Mesenteric fat pad (tissue), 1 donor: Measurements from ENCODE around the gene WDR81. TPM values are rescaled to one million over a fixed set of nuclear protein-coding genes. Genes with fewer than 3 reads are reported as not detected.

Experiments used
- DNase-seq: peaks from one replicate; pipeline ENCODE4 v3.0.0-alpha.2; 2020; ENCODE audit warnings: low spot score
- total RNA-seq: library from RNA; stranded (reverse); fragmentation: NEBNext Ultra II Directional; extraction: Animal tissue kit (Norgen Biotek cat#: 25700); gene quantifications from one replicate; pipeline ENCODE4 v1.2.1, GENCODE V29; 2021
- donor health status: DM: yes; HTN: yes; CAD: no.

WDR81 gene
- total RNA-seq, 1 donor from 2014 or later = 47.4 TPM

DNA sequence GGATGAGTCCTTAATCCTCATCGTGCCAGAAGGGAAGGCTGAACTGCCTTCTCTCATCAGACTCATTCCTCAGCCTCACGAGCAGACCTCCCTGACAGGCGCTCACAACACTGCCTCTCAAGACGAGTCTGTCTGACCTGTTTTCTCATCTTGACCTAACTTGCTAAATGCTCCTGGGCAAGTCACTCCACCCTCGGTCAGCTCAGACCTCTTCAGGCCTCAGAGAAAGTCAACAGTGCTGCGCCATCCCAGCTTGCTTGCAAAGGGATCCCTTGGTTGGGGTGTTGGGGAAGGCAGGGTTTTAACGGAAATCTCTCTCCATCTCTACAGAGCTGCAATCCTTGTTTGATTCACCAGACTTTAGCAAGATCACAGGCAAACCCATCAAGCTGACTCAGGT is 52.4 kb downstream of the WDR81 start:
- no peak for DNase-seq

DNA sequence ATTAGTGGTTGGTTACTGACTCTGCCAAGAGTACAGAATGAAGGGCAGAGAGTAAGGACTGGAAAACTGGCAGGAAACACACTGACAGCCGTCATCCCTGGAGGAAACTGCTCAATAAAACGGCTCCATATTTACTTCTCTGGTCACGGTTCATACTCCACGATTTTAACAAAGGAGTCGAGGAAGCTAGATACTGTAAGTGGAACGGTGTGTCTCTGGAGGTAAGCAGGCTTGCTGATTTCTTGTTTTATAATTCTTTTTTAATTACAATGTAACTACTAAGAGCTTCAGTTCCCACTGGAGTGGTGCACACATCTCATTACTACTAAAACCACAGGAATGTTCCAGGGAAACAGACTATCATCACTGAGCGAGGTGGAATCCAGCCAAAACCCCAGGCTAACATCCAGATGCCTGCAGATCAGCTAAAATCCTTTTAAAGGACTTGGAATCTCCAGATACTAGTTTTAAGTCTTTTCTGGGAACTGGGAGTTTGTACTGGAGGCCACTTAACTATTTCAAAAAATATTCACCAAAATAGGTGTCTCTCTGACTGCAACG is 55.1 kb downstream of the WDR81 start:
- no peak for DNase-seq

DNA sequence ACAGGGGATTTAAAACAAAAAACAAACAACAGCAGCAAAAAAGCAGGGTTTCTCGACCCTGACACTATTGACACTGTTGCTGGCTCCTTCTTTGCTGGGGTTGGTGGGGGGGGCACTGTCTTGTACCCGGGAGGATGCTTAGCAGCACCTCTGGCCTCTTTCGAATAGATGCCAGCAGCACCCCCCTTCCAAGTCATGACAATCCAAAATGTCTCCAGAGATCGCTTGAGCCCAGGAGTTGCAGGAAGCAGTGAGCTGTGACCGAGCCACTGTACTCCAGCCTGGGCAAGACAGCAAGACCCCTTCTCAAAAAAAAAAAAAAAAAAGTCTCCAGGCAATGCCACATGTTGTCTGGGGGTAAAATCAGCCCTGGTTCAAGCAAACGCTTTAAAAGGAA is 57.7 kb downstream of the WDR81 start:
- no peak for DNase-seq

DNA sequence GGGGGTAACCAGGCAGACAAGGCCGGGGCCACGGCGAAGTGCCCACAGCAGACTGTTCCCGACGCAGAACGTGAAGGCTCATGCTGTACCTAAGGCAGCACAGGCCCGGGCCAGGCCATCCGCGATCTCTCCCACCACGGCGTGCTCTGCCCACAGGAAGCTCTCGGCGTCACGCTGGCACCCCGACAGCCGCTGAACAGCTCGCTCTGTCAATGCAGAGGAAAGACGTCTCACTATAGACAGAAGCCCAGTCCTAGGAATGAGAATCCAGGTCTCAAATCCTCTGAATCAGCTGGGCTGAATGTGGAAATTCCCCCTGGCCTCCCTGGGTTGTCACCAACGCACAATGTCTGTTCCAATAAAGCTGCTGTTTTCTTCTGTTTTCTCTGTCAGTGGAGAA is 58.8 kb downstream of the WDR81 start:
- DNase-seq = no peak

DNA sequence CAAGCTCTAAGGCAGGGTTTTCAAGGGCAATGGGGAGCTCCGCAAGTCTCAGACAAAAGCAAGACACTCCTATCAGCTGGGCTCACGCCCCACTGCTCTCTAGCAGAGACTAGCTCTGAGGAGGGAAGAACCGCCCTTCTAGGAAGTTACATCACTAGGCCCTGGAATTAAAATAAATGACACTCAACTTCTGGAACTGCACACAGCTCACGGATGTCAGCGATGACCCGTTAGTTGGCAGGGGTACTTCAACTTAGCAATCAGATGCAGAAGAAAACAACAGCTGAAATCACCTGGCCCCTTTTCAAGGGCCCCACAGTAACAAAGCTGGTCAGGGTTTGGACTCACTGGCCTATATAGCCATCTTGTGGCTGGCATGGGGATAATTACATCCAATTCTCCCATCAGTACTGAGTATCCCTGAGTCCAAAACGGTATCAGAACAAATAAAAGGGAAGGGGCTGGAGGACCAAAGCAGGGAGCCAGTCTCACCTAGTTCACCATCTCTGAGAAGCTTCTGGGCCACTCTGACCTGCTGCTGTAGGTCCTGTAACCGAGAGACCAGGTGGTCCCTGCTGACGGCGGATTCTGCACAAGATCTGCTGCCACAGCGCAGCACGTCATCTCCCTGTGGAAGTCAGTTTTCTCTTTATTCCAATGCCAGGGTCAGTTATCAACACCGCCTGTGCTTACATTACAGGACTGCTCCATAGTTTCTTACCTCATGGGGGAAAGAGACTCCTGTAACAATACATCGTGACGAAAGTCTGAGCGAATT is 59.5 kb downstream of the WDR81 start:
- DNase-seq = no peak

DNA sequence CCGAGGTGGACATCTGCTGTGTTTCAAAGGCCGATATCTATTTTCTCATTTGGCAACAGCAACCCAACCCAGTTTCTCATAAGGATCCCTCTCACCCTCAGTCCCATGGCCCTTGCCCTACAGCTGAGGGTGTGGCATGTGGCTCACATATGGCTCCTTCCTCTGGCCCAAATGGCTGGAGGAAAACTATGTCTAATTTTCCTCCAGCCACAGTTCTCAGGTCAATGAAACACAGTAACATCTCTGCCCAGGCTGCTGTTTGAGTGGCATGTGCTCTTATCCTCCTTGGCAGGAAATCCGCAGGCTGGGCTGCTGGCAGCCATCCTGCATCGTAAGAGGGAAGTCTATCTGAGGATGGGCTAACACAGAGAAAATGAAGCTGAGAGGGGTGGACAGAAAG is 61.4 kb downstream of the WDR81 start:
- no peak for DNase-seq

DNA sequence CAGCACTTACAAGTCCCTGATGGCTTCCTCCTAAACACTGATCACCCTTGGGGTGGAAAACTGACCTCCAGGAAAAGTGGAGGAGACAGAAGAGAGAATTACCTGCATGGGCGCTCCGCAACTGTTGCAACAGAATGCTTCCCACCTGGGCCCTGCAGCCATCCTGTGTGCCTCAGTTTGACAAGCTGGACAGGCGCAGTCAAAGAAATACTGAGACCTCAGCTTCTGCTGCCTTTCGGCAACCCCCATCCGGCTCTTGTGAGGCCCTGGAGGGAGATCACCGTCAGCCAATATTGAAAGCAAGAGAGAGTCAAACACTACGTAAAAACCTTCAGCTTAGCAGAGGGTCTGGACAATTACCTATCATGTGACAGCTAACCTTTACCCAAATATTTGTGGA is 62.2 kb downstream of the WDR81 start:
- no peak for DNase-seq

DNA sequence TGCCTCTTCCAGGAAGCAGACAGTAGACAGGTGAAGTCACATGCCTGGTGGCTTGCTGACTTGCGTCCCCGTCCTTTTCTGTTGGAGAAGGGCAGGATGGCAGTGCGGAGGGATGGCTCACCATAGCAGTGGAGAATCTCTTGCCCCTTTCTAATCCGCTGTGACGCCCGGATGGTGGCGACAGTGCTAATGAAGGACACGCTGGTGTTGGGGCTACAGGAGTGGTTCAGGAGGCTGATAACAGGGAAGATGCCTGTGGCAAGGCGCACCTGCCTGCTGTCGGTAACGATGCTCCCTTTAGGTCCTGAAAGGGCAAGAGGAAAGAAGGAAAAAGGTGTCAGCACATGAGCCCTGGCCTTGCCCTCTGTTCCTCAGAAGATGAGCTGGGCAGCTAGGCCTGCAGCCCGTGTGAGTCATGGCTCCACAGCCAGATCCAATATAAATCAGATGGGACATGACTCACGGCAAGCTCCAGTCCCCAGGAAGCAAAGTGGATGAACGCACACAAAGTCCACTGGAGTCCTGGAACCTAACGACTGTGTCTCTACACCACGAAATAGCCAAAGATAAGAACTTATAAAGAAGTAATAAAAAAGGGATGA is 62.9 kb downstream of the WDR81 start:
- no peak for DNase-seq

Other genes starting within 250 kb of the WDR81 start
- 552 TPM for gene MYO1C, start 232.0 kb upstream of the WDR81 start, total RNA-seq
- 77.6 TPM for gene INPP5K, start 208.1 kb upstream of the WDR81 start, total RNA-seq
- 80.1 TPM for gene PITPNA, start 161.9 kb upstream of the WDR81 start, total RNA-seq
- 31.4 TPM for gene SLC43A2, start 95.9 kb upstream of the WDR81 start, total RNA-seq
- 25.7 TPM for gene SCARF1, start 79.0 kb upstream of the WDR81 start, total RNA-seq
- gene RILP, start 74.8 kb upstream of the WDR81 start, total RNA-seq = 31.4 TPM
- 225 TPM for gene PRPF8, start 39.8 kb upstream of the WDR81 start, total RNA-seq
- 30.1 TPM for gene TLCD2, start 14.3 kb upstream of the WDR81 start, total RNA-seq
- gene SERPINF2, start 18.2 kb downstream of the WDR81 start, total RNA-seq = 29.3 TPM
- gene SERPINF1, start 37.4 kb downstream of the WDR81 start, total RNA-seq = 1,175 TPM
- gene SMYD4, start 105.2 kb downstream of the WDR81 start, total RNA-seq = 23.6 TPM
- gene RPA1, start 105.3 kb downstream of the WDR81 start, total RNA-seq = 79.4 TPM